DND-41 (cell line): ENCODE measurements around the gene SCAPER.

Experiments used
- EZH2 ChIP-seq: IDR thresholded peaks from 3 replicates; pipeline ENCODE4 v1.6.1; 2012; ENCODE audit warnings: borderline replicate concordance, low read depth, mild to moderate bottlenecking, moderate library complexity, low read length, inconsistent platforms; ENCODE audit not compliant: severe bottlenecking
- TF ChIP-seq, protein P1 (sequence below): IDR thresholded peaks from 2 replicates; pipeline ENCODE4 v1.5.1; 2012; ENCODE audit warnings: borderline replicate concordance, low read length, moderate library complexity, mild to moderate bottlenecking; ENCODE audit not compliant: poor library complexity, severe bottlenecking; ENCODE audit errors: extremely low read depth

DNA sequence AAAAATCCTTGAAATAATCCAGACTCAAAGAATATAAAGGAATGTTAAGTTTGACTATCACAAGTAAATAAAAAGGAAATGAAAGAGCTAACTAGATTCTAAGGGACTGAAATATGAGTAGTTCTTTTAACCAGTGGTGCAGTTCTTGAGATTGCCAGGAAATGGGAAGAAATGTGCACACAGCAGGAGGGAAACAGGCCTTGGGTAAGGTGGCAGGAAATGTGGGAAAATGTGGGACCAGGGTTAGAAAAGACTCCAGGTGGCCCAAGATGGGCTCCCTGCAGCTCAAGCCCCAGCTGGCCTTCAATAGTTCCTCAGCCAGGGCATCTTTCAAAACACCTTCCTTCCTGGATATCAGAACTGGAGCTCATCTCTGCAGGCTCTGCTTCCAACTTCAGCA, 387.2 kb downstream of the SCAPER start:
- TF ChIP-seq, protein P1, sequence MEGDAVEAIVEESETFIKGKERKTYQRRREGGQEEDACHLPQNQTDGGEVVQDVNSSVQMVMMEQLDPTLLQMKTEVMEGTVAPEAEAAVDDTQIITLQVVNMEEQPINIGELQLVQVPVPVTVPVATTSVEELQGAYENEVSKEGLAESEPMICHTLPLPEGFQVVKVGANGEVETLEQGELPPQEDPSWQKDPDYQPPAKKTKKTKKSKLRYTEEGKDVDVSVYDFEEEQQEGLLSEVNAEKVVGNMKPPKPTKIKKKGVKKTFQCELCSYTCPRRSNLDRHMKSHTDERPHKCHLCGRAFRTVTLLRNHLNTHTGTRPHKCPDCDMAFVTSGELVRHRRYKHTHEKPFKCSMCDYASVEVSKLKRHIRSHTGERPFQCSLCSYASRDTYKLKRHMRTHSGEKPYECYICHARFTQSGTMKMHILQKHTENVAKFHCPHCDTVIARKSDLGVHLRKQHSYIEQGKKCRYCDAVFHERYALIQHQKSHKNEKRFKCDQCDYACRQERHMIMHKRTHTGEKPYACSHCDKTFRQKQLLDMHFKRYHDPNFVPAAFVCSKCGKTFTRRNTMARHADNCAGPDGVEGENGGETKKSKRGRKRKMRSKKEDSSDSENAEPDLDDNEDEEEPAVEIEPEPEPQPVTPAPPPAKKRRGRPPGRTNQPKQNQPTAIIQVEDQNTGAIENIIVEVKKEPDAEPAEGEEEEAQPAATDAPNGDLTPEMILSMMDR: no peak
- no peak for TF ChIP-seq EZH2
